HPDE6-E6E7 (cell line): ENCODE data around the gene PPARG.
"Not testable (repeated sequence)": the region's sequence is repeated elsewhere in the genome, so short reads cannot be mapped to it uniquely, and the experiment has no call there.

ENCODE experiments used
- DNase-seq: peaks from one replicate; pipeline ENCODE4 v3.0.0; 2011; ENCODE audit warnings: missing footprints; ENCODE audit errors: extremely low spot score

PPARG gene

GRCh38 chr3:12288182-12289129, at the start of gene PPARG:
TSS of gene PPARG (plus strand) at chr3:12289070. CDS start at chr3:12379712, 90,642 bp downstream.
- DNase-seq, result no peak

- no peak for DNase-seq
Measured at GRCh38 chr3:12239301-12239700, 49.6 kb upstream of the PPARG start.

GRCh38 chr3:12242772-12243171, 46.1 kb upstream of the PPARG start:
- no peak for DNase-seq

GRCh38 chr3:12246497-12247163, 42.2 kb upstream of the PPARG start:
- DNase-seq, result no peak

- no peak for DNase-seq
Measured at GRCh38 chr3:12247411-12247810, 41.5 kb upstream of the PPARG start.

- no peak for DNase-seq
Measured at GRCh38 chr3:12249519-12249918, 39.4 kb upstream of the PPARG start.

GRCh38 chr3:12252889-12253288, 36.0 kb upstream of the PPARG start:
- no peak for DNase-seq

- DNase-seq, result no peak
Measured at GRCh38 chr3:12253516-12254343, 35.1 kb upstream of the PPARG start.

DNA sequence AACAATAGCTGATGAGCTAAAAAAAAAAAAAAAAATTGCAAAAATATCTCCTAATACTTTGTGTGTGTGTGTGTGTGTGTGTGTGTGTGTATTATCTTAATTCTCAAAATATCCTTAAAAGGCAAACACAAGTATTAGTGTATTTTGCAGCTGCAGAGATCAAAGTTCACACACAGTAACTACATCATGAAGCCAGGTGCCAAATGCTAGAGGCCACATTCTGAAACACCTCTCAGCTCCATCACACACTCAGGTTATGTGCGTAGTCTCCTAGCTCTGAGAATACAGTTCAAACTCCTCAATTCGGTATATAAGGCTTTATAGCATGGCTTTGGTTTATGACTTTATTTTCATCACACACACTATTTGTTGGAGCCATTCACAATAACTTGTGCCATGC, 33.5 kb upstream of the PPARG start:
- no peak for DNase-seq

DNA sequence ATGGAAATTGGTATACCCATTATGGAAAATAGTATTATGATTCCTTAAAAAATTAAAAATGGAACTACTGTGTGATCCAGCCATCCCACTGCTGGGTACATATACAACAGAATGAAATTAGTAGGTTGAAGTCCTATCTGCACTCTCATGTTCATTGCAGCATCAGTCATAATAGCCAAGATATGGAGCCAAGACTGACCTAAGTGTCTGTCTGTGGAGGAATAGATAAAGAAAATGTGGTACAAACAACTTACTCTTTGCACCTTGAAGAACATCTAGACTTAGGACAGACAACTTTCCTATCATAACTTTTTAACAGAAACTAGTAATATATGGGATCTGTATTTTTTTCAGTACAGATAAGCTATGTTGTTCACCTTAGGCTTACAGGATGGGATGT, 30.0 kb upstream of the PPARG start:
- no peak for DNase-seq

DNA sequence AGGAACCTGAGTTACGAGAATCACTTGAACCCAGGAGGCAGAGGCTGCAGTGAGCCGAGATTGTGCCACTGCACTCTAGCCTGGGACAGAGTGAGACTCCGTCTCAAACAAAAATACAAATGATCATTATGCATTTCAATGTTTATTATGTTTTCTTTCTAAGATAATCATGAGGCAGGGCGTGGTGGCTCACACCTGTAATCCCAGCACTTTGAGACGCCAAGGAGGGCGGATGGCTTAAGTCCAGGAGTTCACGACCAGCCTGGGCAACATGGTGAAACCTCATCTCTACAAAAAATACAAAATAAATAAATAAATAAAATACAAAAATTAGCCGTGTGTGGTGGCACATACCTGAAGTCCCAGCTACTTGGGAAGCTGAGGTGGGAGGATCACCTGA, 26.7 kb upstream of the PPARG start:
- not testable (repeated sequence) for DNase-seq

GRCh38 chr3:12265508-12265907, 23.4 kb upstream of the PPARG start:
- no peak for DNase-seq

DNA sequence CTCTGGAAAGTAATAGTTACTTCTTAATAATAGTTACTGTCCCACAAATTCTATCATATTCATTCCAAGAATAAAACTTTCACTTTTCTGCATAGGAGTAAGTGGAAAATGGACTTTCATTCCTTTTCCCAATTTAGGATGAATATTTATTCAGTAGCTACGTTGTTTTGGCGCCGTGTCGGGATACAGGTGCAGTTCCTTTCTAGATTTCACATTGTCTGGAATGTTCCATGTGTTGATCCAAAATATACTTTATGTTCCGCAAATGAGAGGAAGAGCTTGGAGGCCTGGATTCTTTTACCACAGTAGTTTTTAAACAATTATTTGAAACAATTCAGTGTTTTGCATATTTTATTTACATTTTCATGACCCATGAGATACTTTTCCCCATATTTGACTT, 22.8 kb upstream of the PPARG start:
- no peak for DNase-seq

DNA sequence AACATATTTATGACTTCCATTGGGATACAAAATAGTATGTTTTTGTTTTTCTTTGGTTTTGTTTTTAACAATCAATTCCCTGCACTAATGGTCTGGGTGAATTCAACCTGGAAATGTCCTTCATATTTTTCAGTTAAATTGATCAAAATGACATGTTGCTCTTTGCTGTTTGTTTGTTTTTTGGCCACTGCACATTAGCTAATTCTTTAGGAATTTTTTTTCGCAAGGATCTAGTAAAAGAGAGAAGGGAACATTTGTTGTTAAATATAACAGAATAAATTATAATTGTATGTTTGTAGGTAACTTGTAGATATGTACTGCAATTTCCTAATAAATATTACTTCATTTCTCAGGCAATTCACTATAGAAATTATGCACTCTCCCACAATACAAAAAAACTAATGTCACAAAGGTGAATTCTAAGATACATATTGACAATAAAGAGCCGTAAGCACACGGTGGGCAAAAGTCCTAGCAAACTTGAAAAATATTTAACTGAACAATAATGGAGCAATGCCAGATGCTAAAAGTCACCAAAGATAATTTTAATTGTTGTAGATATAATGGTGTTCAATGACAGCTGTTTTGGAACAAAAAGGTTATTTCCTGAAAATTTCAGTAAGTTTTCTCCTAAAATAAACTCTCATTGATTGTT, 21.4 kb upstream of the PPARG start:
- DNase-seq, result no peak

DNA sequence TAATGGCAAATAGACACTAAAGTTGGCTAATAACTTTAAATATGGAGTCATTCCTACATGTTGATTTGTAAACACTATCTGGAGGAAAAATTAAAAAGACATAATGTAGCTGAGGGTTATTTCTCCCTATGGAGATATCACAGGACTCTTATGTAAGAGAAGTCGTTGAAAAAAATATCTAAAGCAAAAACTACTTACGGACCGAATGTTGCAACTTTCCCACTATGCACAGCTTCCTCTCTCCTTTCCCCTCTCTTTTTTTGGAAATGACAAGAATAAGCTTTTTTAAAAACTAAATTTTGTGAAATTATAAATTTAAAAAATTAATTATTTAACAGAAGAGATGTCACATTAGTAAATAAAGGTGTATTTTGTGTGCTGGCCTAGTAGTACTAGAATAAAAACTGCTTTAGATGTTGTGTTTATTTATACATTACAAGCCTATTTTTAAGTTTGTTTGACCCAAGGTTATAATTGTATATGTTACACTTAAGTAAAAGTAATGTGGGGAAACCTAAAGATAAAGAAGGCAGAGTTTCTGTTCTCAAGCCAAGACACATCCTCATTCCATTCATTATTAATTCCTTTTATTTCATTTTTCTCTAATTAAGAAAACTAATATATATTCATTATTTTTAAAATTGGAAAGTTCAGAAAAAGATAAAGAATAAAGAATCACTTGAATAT, 20.7 kb upstream of the PPARG start:
- DNase-seq, result no peak

DNA sequence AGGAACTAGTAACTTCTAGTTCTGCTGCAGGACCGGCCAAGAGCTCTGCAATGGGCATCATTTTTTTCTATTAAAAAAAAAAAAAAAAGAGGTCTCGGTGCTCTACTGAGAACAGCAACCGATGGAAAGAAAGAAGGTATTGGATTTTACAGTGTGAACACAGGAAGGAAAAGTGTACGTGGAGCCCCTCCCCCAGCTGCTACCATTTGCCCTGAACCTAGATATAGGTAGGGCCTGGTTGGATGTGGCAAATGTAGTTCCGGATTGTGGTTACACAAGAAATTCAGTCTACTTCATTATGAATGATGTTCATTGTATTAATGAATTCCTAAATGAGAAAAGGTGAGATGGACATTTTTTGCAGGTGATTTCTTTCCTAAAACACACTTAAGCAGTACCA, 17.9 kb upstream of the PPARG start:
- no peak for DNase-seq

- no peak for DNase-seq
Measured at GRCh38 chr3:12273045-12273695, 15.7 kb upstream of the PPARG start.

GRCh38 chr3:12275974-12276650, 12.8 kb upstream of the PPARG start:
- no peak for DNase-seq

GRCh38 chr3:12276827-12277226, 12.0 kb upstream of the PPARG start:
- not testable (repeated sequence) for DNase-seq

DNA sequence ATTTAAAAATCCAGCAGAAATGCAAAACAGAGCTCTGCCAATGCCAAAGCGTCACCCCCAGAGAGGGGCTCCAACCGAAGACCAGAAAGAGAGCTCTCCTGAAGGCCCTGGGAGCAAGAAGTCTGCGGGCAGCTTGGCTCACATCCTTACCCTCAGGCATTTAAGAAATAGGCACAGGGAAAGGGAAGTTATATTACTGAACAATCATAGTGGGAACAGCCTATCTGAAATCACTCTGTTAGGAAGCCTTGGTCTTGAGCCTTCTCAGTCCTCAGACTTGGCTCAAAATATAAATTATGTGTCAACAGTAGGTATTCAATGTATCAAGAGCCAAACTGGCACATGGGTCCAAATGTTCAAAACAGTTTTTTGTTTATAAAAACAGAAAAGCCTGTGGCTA, 10.3 kb upstream of the PPARG start:
- no peak for DNase-seq
